Stimulated activated CD4-positive, alpha-beta T cell treated with anti-CD3 and anti-CD28 coated beads, Interleukin-4, amount 100 ng/mL, for 1 hour (primary cell): ENCODE measurements around the gene MATCAP1.
A peak's percentile ranks its signal among the peaks of the same experiment; 100 is the strongest.

Source experiments
- DNase-seq: peaks from one replicate; pipeline ENCODE4 v3.0.0-alpha.2; 2020

MATCAP1 gene

GRCh38 chr16:67207249-67208091 lies 23.7 kb upstream of the MATCAP1 start:
- DNase-seq: no peak

- DNase-seq: no peak
Measured at GRCh38 chr16:67206838-67207248, 23.1 kb upstream of the MATCAP1 start.

GRCh38 chr16:67206129-67206837 lies 22.5 kb upstream of the MATCAP1 start:
- DNase-seq: no peak

GRCh38 chr16:67204076-67204475 lies 20.3 kb upstream of the MATCAP1 start:
- DNase-seq: no peak

- DNase-seq: no peak
Measured at GRCh38 chr16:67202956-67203493, 19.3 kb upstream of the MATCAP1 start.

- DNase-seq: no peak
Measured at GRCh38 chr16:67202426-67202825, 18.7 kb upstream of the MATCAP1 start.

GRCh38 chr16:67201411-67202345 lies 17.9 kb upstream of the MATCAP1 start:
- DNase-seq: no peak

- no peak for DNase-seq
Measured at GRCh38 chr16:67200491-67200890, 16.7 kb upstream of the MATCAP1 start.

- no peak for DNase-seq
Measured at GRCh38 chr16:67199808-67200198, 16.0 kb upstream of the MATCAP1 start.

GRCh38 chr16:67199011-67199807 lies 15.4 kb upstream of the MATCAP1 start, which contains the start of gene ELMO3:
Gene ELMO3, plus strand, starts transcription at chr16:67199131. Its CDS starts 196 bp downstream, at chr16:67199327.
- no peak for DNase-seq

GRCh38 chr16:67198238-67198734 lies 14.5 kb upstream of the MATCAP1 start:
- no peak for DNase-seq

GRCh38 chr16:67197704-67198103 lies 13.9 kb upstream of the MATCAP1 start:
- DNase-seq: no peak

GRCh38 chr16:67196881-67197280 lies 13.1 kb upstream of the MATCAP1 start:
- DNase-seq: no peak

GRCh38 chr16:67195676-67196075 lies 11.9 kb upstream of the MATCAP1 start:
- no peak for DNase-seq

GRCh38 chr16:67194260-67194659 lies 10.5 kb upstream of the MATCAP1 start:
- no peak for DNase-seq

GRCh38 chr16:67193536-67193935 lies 9.8 kb upstream of the MATCAP1 start:
- DNase-seq: no peak

- no peak for DNase-seq
Measured at GRCh38 chr16:67192781-67193361, 9.1 kb upstream of the MATCAP1 start.

- DNase-seq: peak; percentile 86
Measured at GRCh38 chr16:67191995-67192681, 8.4 kb upstream of the MATCAP1 start, which contains the start of gene E2F4. Gene E2F4, plus strand, starts transcription at chr16:67192155. Its CDS starts 73 bp downstream, at chr16:67192228.

GRCh38 chr16:67191411-67191994 lies 7.7 kb upstream of the MATCAP1 start:
- DNase-seq: no peak
